NCI-H1930 (cell line): ENCODE results near the gene CDIP1.

Experiments used
- DNase-seq, 2 experiments: peaks; one replicate each; lab custom pipeline; 2025; lab: John Stamatoyannopoulos, UW

The CDIP1 gene

GRCh38 chr16:4514606-4515005 lies 24.0 kb downstream of the CDIP1 start:
- no peak for DNase-seq

- no peak for DNase-seq
Measured at GRCh38 chr16:4513881-4514280, 24.7 kb downstream of the CDIP1 start.

DNA sequence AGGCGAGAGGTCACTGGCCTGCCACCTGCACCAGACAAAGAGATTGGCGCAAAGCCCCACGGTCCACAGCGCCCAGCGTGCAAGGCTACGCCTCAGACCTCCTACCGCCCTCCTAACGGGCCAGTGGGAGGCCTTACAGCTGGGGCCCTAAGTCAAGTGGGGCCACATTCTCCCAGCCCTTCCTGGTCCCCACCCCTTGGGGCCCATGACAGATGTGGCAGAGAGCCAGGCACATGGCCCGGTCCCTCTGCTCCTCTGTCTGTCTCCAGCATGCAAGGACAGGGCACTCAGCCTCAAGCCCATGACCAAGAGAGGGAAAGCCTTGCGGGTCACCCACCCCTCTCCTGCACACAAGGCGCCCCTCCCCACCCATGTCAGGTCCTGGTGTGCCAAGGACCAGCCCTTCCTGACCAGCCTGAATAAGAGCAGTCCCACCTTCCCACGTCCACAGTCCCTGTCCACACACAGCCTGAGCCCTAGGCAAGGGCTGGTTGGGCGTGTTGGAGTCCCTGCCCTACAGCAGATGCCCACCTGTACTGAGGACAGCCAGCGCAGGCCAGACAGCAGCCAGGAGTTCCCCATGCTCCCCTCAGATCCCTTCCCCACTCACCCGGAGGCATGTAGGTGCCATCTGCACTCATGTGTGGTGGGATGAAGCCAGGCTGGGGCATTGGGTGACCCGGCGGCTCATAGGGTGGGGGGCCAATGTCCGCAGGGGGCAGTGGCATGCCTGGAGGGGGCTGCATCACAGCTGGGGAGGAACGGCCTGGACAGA lies 25.3 kb downstream of the CDIP1 start:
- no peak for DNase-seq

GRCh38 chr16:4512473-4512872 lies 26.1 kb downstream of the CDIP1 start:
- no peak for DNase-seq

DNA sequence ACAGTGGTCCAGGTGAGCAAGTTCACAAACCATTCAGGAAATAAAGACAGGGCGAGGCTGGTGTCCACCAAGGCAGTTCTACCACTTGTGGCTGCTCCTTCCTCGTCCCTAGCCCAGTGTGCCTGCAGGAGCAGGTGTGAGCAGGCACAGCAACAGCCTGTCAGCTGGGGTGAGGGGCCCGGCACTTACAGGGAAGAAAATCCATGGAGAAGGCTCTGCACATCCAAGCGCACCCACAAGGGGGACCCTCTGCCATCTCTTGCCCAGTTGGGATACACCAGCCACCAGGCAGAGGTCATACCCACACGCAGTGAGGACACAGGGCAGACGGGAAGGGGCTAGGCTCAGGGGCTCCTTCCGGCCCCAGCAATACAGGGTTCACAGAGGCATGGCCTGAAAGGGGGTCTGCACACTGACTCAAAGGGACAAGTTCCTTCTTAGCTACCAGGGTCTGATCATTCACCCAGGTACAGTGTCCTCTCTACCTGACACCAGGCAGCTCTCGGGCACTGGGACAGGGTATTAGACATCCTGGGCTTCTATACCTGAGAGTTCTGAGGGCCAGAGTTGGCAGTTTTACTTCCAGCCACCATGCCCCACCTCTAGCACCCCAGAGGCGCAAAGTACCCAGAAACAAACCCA lies 27.0 kb downstream of the CDIP1 start:
- DNase-seq: peak; percentile 13 to 46

DNA sequence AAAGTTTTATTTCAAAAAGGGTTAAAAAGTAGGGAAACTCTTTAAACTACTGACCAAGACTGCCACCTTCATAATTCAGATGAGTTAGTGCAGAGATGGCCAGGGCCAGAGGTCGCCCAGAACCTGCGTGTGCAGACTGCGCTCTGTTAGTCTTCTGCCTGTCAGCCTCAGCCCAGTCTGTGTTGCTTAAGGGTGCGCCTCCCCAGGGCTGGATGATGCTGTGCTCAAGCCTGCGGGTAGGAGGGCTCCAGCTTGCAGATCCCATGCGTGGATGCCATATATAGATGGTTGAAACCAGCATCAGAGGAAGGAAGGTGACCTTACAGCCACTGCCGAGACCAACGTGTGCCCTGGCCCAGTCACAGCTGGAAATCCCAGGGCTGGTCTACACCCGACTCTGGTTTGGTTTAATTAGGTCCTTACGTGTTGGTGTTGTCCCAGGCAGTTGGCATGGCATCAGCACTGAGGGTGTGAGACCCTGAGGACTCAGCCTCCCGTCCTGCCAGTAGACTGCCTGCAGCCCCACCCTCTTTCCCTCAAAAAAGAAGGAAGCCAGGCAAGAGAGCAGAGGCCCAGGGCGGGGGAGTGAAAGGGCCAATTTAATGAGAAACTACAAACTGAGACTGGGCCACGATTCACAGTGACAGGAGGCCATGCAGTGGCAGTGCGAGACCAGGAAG lies 27.7 kb downstream of the CDIP1 start:
- DNase-seq: no peak

DNA sequence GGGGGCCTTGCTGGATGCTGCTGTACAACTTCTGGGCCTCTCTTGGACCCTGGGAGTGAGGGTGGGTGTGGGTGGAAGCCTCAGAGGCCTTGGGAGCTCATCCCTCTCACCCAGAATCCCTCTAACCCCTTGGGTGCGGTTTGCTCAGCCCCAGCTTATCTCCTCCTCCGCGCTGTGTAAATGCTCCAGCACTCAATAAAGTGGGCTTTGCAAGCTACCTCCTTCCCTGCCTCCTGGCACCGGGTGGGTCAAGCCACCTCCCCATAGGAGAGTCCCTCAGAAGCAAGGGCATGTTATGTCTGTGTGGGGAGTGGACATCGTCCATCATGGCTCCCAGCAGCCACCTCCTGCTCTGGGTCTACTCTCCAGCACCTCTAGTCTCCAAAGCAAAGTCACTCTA lies 28.4 kb downstream of the CDIP1 start:
- no peak for DNase-seq

GRCh38 chr16:4509420-4509819 lies 29.2 kb downstream of the CDIP1 start:
- no peak for DNase-seq

DNA sequence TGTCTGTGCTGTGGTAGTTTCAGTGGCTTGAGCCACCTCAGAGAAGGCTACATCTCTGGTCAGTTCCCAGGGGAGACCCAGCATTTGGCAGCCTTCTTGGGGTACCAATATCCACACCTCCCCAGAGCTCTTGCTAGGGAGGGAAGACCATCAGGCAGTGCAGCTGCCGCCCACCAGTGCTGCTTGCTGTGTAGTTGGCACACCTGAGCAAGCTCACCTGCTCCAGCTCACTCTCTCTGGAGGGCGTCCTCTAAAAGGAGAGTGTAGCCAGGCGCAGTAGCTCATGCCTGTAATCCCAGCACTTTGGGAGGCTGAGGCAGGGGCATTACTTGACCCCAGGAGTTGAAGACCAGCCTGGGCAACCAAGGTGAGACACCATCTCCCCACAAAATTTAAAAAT lies 29.8 kb downstream of the CDIP1 start:
- DNase-seq: no peak

- DNase-seq: no peak
Measured at GRCh38 chr16:4507588-4508345, 30.8 kb downstream of the CDIP1 start.

DNA sequence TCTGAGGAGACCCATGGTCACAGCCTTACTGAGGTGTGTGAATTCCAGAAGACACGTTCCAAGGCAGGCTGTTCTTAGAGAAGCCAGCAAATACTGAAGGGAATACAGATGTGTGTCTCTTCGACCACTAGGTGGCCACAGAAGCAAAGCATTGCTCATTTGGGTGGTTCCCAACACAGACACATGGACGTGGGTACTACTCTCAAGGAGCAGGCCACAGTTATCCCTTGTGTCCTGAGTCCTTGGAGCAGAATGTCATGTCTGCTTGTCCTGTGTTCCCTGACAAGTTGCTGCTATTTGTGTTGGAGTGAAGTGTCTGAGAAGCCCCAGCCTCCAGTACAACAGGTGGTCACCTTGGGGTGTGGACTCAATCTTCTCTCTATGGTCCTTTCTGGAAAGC lies 32.1 kb downstream of the CDIP1 start:
- DNase-seq: peak; percentile 33 to 66

DNA sequence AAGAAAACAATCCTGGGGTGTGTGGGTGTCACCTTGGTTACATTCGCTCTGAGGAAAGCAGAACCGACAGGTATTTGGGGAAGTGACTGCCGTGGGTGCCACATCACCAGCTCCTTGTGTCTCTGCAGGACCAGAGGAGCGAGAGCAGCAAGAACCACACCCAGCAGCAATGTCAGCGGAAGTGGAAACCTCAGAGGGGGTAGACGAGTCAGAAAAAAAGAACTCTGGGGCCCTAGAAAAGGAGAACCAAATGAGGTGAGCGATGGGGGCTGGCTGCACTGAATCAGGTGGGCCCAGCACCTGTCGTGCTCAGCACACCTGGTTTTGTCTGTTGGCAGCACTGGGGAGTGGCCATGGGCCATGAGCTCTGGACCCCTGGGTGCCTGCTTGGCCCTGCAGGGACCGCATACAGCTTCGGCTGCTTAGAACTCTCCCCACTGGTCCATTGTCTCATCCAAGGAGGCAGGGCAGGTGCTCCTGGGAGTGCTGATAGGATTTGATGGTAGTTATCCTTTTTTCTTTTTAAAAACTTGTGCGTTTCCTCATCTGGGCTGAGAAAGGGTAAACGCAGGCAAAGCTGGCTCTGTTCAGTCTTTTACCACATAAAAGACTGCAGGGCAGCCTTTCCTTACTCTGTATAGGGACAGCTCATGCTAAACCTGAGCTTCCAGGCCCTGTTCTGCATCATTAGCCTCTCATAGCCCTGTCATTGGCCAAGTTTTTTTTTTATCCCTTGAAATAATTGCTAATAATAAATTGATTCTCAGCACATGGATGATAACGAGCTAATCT lies 33.0 kb downstream of the CDIP1 start:
- DNase-seq: no peak

- no peak for DNase-seq
Measured at GRCh38 chr16:4501071-4501478, 37.5 kb downstream of the CDIP1 start.

- no peak for DNase-seq
Measured at GRCh38 chr16:4500272-4500671, 38.3 kb downstream of the CDIP1 start.

DNA sequence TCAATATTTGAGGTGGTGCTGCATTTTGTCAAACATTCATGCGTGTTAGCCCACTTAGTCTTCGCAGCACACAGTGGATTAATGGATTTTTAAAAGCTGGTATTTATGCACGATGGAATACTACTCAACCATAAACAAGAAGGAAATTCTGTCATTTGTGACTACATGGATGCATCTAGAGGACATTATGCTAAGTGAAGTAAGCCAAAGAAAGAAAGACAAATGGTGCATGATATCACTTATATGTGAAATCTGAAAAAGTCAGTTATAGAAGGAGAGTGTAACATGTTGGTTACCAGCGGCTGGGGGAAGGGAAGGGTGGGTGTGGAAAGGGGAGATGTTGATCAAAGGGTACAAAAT lies 39.4 kb downstream of the CDIP1 start:
- DNase-seq: no peak

DNA sequence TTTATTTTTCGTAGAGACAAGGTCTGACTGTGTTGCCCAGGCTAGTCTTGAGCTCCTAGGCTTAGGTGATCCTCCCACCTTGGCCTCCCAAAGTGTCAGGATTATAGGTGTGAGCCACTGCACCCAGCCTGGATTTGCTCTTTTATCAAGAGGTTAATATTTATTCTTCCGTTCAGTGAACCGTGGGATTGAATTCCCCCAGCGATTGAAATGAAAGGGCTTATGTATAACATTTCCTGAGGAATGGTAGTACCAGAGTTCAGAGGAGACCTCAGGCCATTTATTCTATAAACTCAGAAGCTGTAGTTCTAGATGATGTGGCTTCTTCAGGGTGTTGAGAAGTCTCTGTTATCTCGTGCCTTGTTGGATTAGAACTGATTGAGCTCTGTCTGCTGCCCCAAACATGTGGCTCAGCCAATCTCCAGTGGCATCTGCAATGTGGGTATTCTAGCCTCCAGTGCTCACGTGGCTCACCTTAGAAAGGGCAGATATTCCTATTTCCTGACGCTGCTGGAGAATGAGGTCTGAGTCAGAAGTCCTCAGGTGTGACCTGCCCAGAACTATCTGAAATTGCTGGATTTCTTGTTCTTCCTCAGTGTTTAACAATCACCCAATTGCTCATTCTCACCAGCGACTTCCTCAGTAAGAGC lies 39.9 kb downstream of the CDIP1 start:
- no peak for DNase-seq

GRCh38 chr16:4496305-4496704 lies 42.3 kb downstream of the CDIP1 start:
- DNase-seq: no peak

GRCh38 chr16:4495766-4496165 lies 42.8 kb downstream of the CDIP1 start:
- no peak for DNase-seq

DNA sequence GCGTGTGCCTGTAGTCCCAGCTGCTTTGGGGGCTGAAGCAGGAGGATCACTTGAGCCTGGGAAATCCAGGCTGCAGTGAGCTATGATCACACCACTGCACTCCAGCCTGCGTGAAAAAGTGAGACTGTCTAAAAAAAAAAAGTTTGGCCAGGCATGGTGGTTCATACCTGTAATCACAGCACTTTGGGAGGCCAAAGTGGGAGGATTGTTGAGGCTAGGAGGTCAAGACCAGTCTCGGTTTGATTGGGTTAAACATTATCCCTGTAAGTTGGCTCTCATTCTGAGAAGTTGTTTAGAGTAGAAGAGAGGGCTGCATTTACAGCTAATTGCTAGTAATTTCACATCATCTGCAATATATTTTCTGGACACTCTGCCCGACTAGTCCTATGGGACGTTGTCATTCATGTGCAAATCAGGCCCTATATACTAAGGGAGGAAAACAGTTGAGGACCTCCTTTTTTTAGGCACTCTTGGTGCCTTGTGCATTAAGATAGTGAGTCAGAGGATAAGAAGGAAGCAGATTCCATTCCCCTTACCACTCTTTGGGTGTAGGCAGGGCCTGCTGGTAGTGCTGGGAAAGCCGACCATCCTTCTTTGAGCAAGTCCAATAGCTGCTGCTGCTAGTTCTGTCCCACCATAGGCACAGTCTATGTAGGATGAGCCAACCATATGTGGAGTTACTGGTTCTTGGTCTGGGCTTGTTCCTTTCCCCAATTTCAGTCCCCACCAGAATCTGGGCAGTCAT lies 43.7 kb downstream of the CDIP1 start:
- DNase-seq: no peak

GRCh38 chr16:4491898-4492297 lies 46.7 kb downstream of the CDIP1 start:
- DNase-seq: no peak

- DNase-seq: no peak
Measured at GRCh38 chr16:4489030-4489429, 49.5 kb downstream of the CDIP1 start.
